Skeletal muscle satellite cell (primary cell): Measurements from ENCODE around the gene SLC18A3.

Experiments
- H3K27me3 ChIP-seq: 2 replicates; pipeline ENCODE4 v1.7.0; 2013; ENCODE audit warnings: low read length; ENCODE audit not compliant: control insufficient read depth, insufficient read depth
- H3K36me3 ChIP-seq: 2 replicates; pipeline ENCODE4 v1.7.0; 2013; ENCODE audit warnings: mild to moderate bottlenecking, control low read depth, low read length; ENCODE audit not compliant: insufficient read depth
- H3K4me1 ChIP-seq: 2 replicates; pipeline ENCODE4 v1.7.0; 2013; ENCODE audit warnings: low read length; ENCODE audit not compliant: control insufficient read depth, insufficient read depth
- H3K4me2 ChIP-seq: 2 replicates; pipeline ENCODE4 v1.7.0; 2013; ENCODE audit warnings: mild to moderate bottlenecking, low read length
- H3K4me3 ChIP-seq: 2 replicates; pipeline ENCODE4 v1.7.0; 2013; ENCODE audit warnings: low read length
- H3K9ac ChIP-seq: 2 replicates; pipeline ENCODE4 v1.7.0; 2013; ENCODE audit warnings: mild to moderate bottlenecking, low read depth, low read length, moderate library complexity
- H3K9me3 ChIP-seq: replicated peaks from 2 replicates; pipeline ENCODE4 v1.7.0; 2013; ENCODE audit warnings: mild to moderate bottlenecking, control low read depth, low read length

Gene SLC18A3

DNA sequence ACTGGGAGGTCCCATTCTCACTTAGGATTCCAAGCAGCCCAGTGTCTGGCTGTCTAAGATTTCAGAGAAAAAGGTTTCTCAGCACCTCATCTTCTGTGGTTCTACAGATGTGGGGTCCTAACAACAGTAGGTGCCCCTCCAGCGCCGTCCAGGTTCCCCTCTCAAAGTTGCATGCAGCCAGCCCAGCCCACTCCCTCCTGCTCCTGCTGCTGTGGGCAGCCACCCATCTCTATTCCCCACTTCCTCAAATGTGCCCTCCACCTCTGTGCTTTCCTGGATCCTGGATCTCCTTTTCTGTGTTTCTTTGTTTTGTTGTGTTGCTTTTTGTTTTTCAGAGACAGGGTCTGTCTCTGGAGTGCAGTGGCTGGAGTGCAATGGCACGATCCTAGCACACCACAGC is 13.3 kb upstream of the SLC18A3 start:
- no peaks in the 10 kb centered on the region for H3K9me3 ChIP-seq
- no peak overlapping the region for H3K9ac ChIP-seq
- H3K4me1 ChIP-seq, result no peaks in the 10 kb centered on the region
- H3K4me3 ChIP-seq, result no peak overlapping the region
- no peak overlapping the region for H3K4me2 ChIP-seq
- peaks cover 4% of the 10 kb centered on the region for H3K27me3 ChIP-seq
- H3K36me3 ChIP-seq, result no peaks in the 10 kb centered on the region

DNA sequence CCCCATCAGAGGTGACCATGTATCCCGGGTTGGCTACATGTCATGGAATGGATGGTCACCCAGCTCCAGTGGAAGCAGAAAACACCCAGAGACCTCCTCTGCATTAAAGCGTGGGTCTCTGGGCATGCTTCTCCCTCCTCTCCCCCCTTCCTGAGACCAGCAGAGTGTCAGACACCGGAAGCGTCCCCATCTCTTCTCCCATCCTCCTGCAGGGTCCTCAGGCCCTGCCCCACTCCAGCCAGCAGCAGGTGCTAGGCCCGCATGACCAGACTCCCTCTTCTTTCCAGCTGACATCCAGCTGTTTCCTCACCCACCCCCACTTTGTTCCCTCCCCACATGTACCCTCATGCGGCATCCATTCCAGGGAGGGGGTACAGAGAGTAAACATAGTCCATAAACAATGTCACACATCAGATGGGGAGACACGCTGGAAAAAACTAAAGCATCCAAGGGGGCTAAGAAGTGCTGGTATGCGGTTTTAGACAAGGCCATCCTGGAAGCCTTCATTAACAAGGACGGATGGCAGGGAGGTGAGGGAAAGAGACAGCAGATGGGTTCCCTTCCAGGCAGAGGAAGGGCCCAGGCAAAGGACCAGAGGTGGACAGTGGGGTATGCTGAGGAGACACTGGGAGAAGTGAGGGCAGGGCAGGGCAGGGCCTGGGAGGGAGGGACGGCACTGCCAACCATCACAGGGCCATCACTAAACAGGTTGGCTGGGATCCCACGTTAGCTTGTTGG is 12.5 kb upstream of the SLC18A3 start:
- no peaks in the 10 kb centered on the region for H3K9me3 ChIP-seq
- no peak overlapping the region for H3K4me2 ChIP-seq
- no peak overlapping the region for H3K9ac ChIP-seq
- no peaks in the 10 kb centered on the region for H3K4me1 ChIP-seq
- H3K4me3 ChIP-seq, result no peak overlapping the region
- H3K36me3 ChIP-seq, result no peaks in the 10 kb centered on the region
- H3K27me3 ChIP-seq, result peaks cover 12% of the 10 kb centered on the region

GRCh38 chr10:49598164-49598856 is 11.8 kb upstream of the SLC18A3 start:
- no peak overlapping the region for H3K4me3 ChIP-seq
- H3K4me2 ChIP-seq, result no peak overlapping the region
- H3K9me3 ChIP-seq, result no peaks in the 10 kb centered on the region
- H3K4me1 ChIP-seq, result no peaks in the 10 kb centered on the region
- no peak overlapping the region for H3K9ac ChIP-seq
- no peaks in the 10 kb centered on the region for H3K36me3 ChIP-seq
- H3K27me3 ChIP-seq, result peaks cover 19% of the 10 kb centered on the region

DNA sequence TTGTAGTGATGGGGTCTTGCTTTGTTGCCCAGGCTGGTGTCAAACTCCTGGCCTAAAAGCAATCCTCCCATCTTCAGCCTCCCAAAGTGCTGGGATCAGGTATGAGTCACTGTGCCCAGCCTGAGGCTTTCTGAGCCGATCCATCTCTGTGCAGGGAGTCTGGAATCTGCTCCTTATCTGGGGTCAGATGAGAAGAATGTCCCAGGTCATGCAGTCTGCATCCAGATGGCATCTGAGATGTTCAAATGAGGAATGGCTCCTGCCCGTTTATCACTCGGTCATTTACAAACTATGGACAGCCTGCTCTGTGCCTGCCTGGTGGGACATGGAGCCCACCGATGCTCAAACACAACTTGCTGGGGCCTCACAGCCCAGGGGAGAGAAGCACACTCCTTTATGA is 11.1 kb upstream of the SLC18A3 start:
- Histone ChIP-seq H3K4me2 (no peak overlapping the region), H3K4me3 (no peak overlapping the region), H3K9me3 (no peaks in the 10 kb centered on the region), H3K9ac (no peak overlapping the region), H3K36me3 (no peaks in the 10 kb centered on the region), H3K4me1 (no peaks in the 10 kb centered on the region), H3K27me3 (peaks cover 25% of the 10 kb centered on the region)

GRCh38 chr10:49599546-49599945 is 10.6 kb upstream of the SLC18A3 start:
- no peak overlapping the region for H3K4me3 ChIP-seq
- no peak overlapping the region for H3K4me2 ChIP-seq
- no peaks in the 10 kb centered on the region for H3K36me3 ChIP-seq
- H3K9me3 ChIP-seq, result no peaks in the 10 kb centered on the region
- no peaks in the 10 kb centered on the region for H3K4me1 ChIP-seq
- peaks cover 27% of the 10 kb centered on the region for H3K27me3 ChIP-seq
- H3K9ac ChIP-seq, result no peak overlapping the region

DNA sequence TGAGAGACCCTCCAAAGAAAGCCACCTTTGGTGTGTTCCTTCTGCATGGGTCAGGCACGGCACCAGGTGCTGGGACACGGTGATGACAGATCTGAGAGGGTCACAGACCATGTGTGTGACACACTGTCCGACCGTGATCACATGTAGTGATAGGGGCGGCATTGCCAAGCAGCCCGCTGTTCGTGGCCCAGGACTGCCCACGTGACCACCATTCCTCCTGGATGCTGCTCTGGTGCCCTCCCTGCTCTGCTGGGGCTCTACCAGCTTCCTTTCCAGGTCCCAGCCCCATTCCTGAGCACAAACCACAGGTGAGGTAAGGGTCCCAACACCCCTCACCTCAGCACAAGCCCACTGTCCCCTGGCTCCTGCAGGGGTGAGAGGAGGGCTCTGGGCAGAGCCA is 10.1 kb upstream of the SLC18A3 start:
- Histone ChIP-seq H3K4me2 (no peak overlapping the region), H3K9me3 (no peaks in the 10 kb centered on the region), H3K4me3 (no peak overlapping the region), H3K36me3 (no peaks in the 10 kb centered on the region), H3K4me1 (no peaks in the 10 kb centered on the region), H3K27me3 (peaks cover 31% of the 10 kb centered on the region), H3K9ac (no peak overlapping the region)

DNA sequence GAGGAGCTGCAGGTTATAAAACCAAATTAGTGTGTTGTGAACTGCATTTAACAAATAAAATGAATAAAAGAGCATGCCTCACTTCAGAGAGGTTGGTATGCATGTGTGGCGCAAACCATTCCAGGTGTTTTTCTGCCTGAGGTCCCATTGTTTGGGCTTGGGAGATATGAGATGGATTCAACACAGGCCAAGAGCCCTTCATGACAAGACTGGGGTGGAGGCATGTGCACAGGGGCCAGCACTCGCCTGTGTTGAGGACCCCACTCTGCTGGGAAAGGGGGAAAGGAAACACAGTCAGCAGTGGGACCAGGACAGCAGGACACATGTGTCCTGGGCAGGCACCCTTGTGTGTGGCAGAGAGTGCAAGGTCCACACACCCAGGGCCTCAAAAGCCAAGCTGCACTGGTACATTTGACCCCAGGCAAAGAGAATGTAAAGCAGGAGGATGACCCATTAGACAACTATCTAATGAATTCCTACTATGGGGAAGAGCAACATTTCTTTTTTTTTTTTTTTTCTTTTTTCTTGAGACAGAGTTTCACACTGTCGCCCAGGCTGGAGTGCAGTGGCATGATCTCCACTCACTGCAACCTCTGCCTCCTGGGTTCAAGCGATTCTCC is 9.2 kb upstream of the SLC18A3 start:
- no peak overlapping the region for H3K4me3 ChIP-seq
- H3K9ac ChIP-seq, result no peak overlapping the region
- no peaks in the 10 kb centered on the region for H3K36me3 ChIP-seq
- H3K9me3 ChIP-seq, result no peaks in the 10 kb centered on the region
- H3K4me2 ChIP-seq, result no peak overlapping the region
- H3K4me1 ChIP-seq, result no peaks in the 10 kb centered on the region
- peaks cover 39% of the 10 kb centered on the region for H3K27me3 ChIP-seq

GRCh38 chr10:49601857-49602256 is 8.3 kb upstream of the SLC18A3 start:
- Histone ChIP-seq H3K9ac (no peak overlapping the region), H3K9me3 (no peaks in the 10 kb centered on the region), H3K4me3 (no peak overlapping the region), H3K36me3 (no peaks in the 10 kb centered on the region), H3K4me1 (no peaks in the 10 kb centered on the region), H3K4me2 (no peak overlapping the region), H3K27me3 (peaks cover 43% of the 10 kb centered on the region)

- Histone ChIP-seq H3K4me1 (no peaks in the 10 kb centered on the region), H3K4me3 (no peak overlapping the region), H3K9ac (no peak overlapping the region), H3K36me3 (no peaks in the 10 kb centered on the region), H3K4me2 (no peak overlapping the region), H3K27me3 (peaks cover 48% of the 10 kb centered on the region), H3K9me3 (no peaks in the 10 kb centered on the region)
These were observed 7.6 kb upstream of the SLC18A3 start for GRCh38 chr10:49602380-49603023.

DNA sequence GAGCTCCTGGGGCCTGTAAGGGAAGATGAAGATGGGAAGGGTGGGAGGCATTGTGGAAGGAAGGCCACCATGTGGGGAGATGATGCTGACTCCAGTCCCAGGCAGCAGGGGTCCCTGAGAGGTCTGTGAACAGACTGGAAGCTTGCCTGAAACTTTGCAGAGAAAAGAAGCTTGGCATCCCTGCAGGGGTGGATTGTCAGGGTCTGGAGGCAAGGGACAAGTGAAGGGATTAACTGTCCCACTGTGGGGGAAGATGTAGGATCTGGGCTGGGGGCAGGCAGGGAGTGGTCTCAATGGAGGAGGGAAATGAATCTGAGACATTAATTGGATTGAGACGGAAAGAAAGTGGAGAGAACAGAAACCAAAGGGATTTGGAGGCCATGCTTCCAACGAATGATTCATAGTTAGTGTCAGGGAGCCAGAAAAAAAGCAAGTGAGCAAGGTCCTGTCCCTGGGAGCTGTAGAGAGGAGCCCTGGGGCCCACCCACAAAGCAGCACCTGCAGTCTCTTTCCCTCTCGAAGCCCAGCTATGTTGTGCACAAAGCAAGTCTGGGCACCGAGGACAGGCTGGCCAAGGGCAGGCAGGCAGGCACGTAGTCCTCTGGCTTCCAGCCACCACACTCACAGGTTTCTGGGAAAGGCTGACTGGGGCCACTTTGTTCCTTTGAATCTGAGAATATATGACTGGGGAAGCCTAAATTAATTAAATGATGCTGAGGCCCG is 4.7 kb upstream of the SLC18A3 start:
- H3K9me3 ChIP-seq, result no peaks in the 10 kb centered on the region
- H3K4me2 ChIP-seq, result no peak overlapping the region
- H3K4me3 ChIP-seq, result no peak overlapping the region
- H3K27me3 ChIP-seq, result peaks cover 72% of the 10 kb centered on the region
- no peaks in the 10 kb centered on the region for H3K4me1 ChIP-seq
- no peaks in the 10 kb centered on the region for H3K36me3 ChIP-seq
- H3K9ac ChIP-seq, result no peak overlapping the region

DNA sequence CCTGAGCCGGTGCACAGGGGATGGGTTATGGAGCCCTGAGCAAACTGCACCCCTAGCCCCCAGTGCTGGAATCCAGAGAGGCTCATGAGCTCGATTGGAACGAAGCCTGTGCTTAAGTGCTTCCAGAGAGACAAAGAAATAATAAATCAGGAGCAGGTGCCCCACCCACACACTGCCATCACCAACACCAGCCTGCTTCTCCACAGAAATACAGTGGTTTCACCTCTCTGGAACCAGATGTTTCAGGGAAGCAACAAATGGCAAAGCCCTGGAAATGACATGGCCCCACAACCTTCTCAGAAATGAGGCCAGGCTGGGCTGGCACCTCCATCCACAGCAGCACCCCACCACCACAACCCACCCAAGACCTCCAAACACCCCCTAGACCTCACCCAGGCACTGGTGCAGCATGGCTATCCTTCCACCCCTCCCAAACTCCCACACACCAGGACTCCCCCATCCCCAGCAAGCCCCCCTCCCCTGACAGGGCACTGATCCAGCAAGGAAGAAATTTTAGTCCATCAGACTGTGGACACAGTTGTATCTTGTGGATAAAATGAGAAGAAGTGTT is 4.1 kb upstream of the SLC18A3 start:
- Histone ChIP-seq H3K4me2 (no peak overlapping the region), H3K27me3 (peaks cover 78% of the 10 kb centered on the region), H3K4me3 (no peak overlapping the region), H3K9ac (no peak overlapping the region), H3K9me3 (no peaks in the 10 kb centered on the region), H3K36me3 (no peaks in the 10 kb centered on the region), H3K4me1 (no peaks in the 10 kb centered on the region)
